Measurements from ENCODE around the gene NOL9. TPM values are rescaled to one million over a fixed set of nuclear protein-coding genes. Genes with fewer than 3 reads are reported as not detected.

The NOL9 gene
- total and polyA plus RNA-seq, 9 of the 15 experiments (the other 6 are each of a cell fraction or from before 2014, with no cell fraction given), result 5.6 to 76.5 (median 47.3) TPM

DNA sequence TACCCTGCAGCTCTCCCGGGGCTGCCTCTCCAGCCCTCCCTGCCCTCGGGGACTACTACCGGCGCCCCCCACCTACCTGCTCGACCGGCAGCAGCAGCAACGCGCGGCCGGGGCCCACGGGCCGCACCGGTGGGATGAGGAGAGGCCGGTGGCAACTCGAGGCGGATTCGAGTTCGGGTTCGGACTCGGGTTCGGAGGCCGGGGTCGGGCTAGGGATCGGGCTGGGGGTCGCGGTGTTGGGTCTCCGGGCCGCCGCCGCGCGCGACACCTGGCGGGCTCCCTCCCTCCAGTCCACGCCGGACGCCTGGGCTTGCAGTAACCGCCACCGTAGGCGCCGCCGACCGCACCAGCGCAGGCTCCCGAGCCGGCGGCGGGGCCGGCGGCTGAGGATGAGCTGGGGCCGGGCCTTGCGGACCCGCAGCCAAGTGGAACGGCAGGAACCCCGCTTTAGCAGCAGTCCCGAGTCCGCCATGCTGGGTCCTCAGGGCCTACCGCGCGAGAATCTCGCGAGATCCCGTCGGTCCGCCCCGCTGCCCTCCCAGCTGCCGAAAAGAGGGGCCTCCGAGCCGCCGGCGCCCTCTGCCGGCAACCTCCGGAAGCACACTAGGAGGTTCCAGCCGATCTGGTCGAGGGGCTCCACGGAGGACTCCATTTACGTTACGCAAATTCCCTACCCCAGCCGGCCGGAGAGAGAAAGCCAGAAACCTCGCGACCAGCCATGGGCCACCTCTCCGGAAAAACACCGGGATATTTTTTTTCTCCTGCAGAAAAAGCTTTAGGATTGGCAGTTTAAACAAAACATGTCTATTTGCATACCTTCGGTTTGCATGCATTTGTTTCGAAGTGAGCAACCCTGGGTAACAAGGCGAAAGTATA is at the start of gene NOL9 (continued):
- TF ChIP-seq, protein P1, sequence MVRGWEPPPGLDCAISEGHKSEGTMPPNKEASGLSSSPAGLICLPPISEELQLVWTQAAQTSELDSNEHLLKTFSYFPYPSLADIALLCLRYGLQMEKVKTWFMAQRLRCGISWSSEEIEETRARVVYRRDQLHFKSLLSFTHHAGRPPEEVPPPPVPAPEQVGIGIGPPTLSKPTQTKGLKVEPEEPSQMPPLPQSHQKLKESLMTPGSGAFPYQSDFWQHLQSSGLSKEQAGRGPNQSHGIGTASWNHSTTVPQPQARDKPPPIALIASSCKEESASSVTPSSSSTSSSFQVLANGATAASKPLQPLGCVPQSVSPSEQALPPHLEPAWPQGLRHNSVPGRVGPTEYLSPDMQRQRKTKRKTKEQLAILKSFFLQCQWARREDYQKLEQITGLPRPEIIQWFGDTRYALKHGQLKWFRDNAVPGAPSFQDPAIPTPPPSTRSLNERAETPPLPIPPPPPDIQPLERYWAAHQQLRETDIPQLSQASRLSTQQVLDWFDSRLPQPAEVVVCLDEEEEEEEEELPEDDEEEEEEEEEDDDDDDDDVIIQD (CRISPR knock-in tag; IDR thresholded peaks at IDR 0.05), result no peak
- TF ChIP-seq DPF2 (IDR thresholded peaks at IDR 0.05), result no peak; the same call in 1 of the 2 replicates
- TF ChIP-seq RBM34 (IDR thresholded peaks at IDR 0.05; ENCODE audit: borderline replicate concordance, insufficient read depth, low read length), result no peak
- TF ChIP-seq BMI1 (IDR thresholded peaks at IDR 0.05; ENCODE audit: low read length), result no peak; the same call in 1 of the 2 replicates
- TF ChIP-seq CREB1 (IDR thresholded peaks at IDR 0.05), result peak; percentile 40; the same call in 1 of the 2 replicates
- TF ChIP-seq CREB1 (CRISPR knock-in tag; IDR thresholded peaks at IDR 0.05), result peak; percentile 65
- TF ChIP-seq SETDB1 (IDR thresholded peaks at IDR 0.05; ENCODE audit: low read length), result no peak
- TF ChIP-seq MAFK (IDR thresholded peaks at IDR 0.05; ENCODE audit: low read length), result no peak
- TF ChIP-seq PATZ1 (CRISPR knock-in tag; IDR thresholded peaks at IDR 0.05; ENCODE audit: borderline replicate concordance), result no peak
- no peak for TF ChIP-seq ZNF212 (CRISPR knock-in tag; IDR thresholded peaks at IDR 0.05)
- no peak for TF ChIP-seq CLOCK (CRISPR knock-in tag; IDR thresholded peaks at IDR 0.05; ENCODE audit: borderline replicate concordance)
- TF ChIP-seq BHLHE40 (IDR thresholded peaks at IDR 0.05; ENCODE audit: low read length), result peak; percentile 61; the same call in 1 of the 2 replicates
- no peak for TF ChIP-seq ZKSCAN8 (CRISPR knock-in tag; IDR thresholded peaks at IDR 0.05)
- TF ChIP-seq ZBTB33 (CRISPR knock-in tag; IDR thresholded peaks at IDR 0.05), result 0 out of 2 replicates have a peak, but pooled peaks have one; percentile 37
- peak; percentile 66; the same call in 1 of the 2 replicates for TF ChIP-seq SAFB (IDR thresholded peaks at IDR 0.05; ENCODE audit: borderline replicate concordance, low read depth, low read length)
- TF ChIP-seq C11orf30 (IDR thresholded peaks at IDR 0.05; ENCODE audit: low read depth), result peak; percentile 98
- no peak for TF ChIP-seq PURB (CRISPR knock-in tag; IDR thresholded peaks at IDR 0.05; ENCODE audit: low read depth)
- no peak for TF ChIP-seq IRF2 (CRISPR knock-in tag; IDR thresholded peaks at IDR 0.05)
- TF ChIP-seq CBFA2T2 (conservative IDR thresholded peaks at IDR 0.05), result no peak; the same call in 1 of the 2 replicates
- TF ChIP-seq FIP1L1 (IDR thresholded peaks at IDR 0.05; ENCODE audit: low read depth, low read length, poor library complexity, severe bottlenecking), result peak; percentile 64
